ENCODE data around the gene ZBTB38. TPM values are rescaled to one million over a fixed set of nuclear protein-coding genes. Genes with fewer than 3 reads are reported as not detected.

Gene ZBTB38
- total RNA-seq, 6 experiments from 2014 or later, result 29.4 to 75.2 (median 36.6) TPM

DNA sequence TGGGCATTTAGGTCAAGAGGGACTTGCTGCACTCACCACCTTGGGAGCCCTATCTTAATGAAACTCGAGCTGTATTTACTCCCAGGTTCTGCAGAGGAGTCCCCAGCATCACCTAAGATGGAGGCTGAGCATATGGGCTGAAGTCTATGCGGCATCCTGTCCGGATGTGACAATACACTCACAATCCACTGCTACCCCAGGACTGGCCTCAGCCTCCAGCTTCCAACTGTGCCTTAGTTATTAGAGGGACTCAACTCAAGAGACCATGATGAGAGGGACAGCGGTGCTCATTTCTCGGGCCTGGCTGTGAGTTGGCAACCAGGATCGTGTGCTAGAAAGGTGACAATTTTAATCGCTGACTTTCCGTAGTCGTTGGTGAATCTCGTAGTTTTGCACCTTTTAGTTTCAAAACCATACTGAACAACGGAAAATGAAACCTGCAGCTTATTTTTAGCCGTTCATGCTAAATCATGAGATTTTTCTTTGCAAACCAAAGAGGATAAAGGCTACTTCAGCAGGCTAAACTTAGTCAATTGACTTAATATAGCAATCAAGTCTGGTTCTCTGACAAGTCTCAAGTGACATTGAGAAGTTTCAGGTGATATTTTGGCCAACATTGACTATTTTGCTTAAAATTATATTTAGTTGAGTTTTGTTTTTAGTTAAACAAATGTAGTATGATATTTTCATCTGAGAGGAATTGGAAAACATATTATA, 11.1 kb downstream of the ZBTB38 start:
- TF ChIP-seq POLR2A (IDR thresholded peaks at IDR 0.05), result no peak
- TF ChIP-seq, protein P1, sequence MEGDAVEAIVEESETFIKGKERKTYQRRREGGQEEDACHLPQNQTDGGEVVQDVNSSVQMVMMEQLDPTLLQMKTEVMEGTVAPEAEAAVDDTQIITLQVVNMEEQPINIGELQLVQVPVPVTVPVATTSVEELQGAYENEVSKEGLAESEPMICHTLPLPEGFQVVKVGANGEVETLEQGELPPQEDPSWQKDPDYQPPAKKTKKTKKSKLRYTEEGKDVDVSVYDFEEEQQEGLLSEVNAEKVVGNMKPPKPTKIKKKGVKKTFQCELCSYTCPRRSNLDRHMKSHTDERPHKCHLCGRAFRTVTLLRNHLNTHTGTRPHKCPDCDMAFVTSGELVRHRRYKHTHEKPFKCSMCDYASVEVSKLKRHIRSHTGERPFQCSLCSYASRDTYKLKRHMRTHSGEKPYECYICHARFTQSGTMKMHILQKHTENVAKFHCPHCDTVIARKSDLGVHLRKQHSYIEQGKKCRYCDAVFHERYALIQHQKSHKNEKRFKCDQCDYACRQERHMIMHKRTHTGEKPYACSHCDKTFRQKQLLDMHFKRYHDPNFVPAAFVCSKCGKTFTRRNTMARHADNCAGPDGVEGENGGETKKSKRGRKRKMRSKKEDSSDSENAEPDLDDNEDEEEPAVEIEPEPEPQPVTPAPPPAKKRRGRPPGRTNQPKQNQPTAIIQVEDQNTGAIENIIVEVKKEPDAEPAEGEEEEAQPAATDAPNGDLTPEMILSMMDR (IDR thresholded peaks at IDR 0.05), result no peak
- intact Hi-C loops (cut with DNase I), result no loop called here
- Histone ChIP-seq H3K36me3 (no peaks in the 10 kb centered on the region), H3K4me1 (no peaks in the 10 kb centered on the region), H3K27me3 (no peaks in the 10 kb centered on the region), H3K9me3 (no peaks in the 10 kb centered on the region), H3K27ac (no peak overlapping the region), H3K4me3 (no peak overlapping the region)
- ATAC-seq, result no peak
- DNase-seq, result no peak
- WGBS (ENCODE audit: insufficient coverage, low coverage, low lambda C conversion rate, missing lambda C conversion rate), result 79% methylated on average over 8 of the region's 12 CpGs

GRCh38 chr3:141380279-141380678, 12.0 kb downstream of the ZBTB38 start:
- intact Hi-C loops (cut with DNase I), result no loop called here
- no peak for ATAC-seq
- Histone ChIP-seq H3K4me1 (no peaks in the 10 kb centered on the region), H3K4me3 (no peak overlapping the region), H3K27me3 (no peaks in the 10 kb centered on the region), H3K9me3 (no peaks in the 10 kb centered on the region), H3K36me3 (no peaks in the 10 kb centered on the region), H3K27ac (no peak overlapping the region)
- WGBS (ENCODE audit: insufficient coverage, low coverage, low lambda C conversion rate, missing lambda C conversion rate), result 81% methylated on average over 2 of the region's 2 CpGs
- DNase-seq, result no peak
- TF ChIP-seq, protein P1 (IDR thresholded peaks at IDR 0.05), result no peak

- no peak overlapping the region for H3K27ac ChIP-seq
- WGBS (ENCODE audit: insufficient coverage, low coverage, low lambda C conversion rate, missing lambda C conversion rate), result 100% methylated on average over 2 of the region's 2 CpGs
- no peaks in the 10 kb centered on the region for H3K4me1 ChIP-seq
- no peak for TF ChIP-seq POLR2A (IDR thresholded peaks at IDR 0.05)
- TF ChIP-seq, protein P1 (IDR thresholded peaks at IDR 0.05), result no peak
- intact Hi-C loops (cut with DNase I), result no loop called here
- no peak overlapping the region for H3K4me3 ChIP-seq
- no peaks in the 10 kb centered on the region for H3K9me3 ChIP-seq
- no peaks in the 10 kb centered on the region for H3K36me3 ChIP-seq
- H3K27me3 ChIP-seq, result no peaks in the 10 kb centered on the region
- DNase-seq (no peak), ATAC-seq (no peak)
Measured at GRCh38 chr3:141380987-141381386, 12.7 kb downstream of the ZBTB38 start.

DNA sequence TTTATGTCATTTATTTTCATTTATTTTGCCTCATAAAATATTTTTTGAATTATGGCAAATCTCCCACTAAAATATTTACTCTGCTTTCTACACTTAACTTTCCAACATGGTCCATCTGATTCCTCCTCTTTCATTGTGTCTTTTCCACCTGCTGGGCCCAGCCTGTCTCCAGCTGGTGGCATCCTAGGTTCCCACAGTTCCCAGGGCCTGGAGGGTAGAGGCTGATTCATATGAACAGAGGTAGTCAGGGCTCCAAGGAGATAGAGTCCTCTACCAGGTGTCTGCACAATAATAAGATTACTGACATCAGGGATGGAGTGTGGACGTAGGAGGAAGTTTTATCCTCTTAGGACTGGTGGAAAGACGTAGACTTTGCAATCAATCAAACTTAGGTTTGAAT, 14.3 kb downstream of the ZBTB38 start:
- no peak overlapping the region for H3K27ac ChIP-seq
- intact Hi-C loops (cut with DNase I), result no loop called here

More for the DNA sequence above, 14.3 kb downstream of the ZBTB38 start:
- no peaks in the 10 kb centered on the region for H3K36me3 ChIP-seq
- H3K4me3 ChIP-seq, result no peak overlapping the region
- TF ChIP-seq, protein P1 (IDR thresholded peaks at IDR 0.05), result no peak
- no peak for TF ChIP-seq POLR2A (IDR thresholded peaks at IDR 0.05)
- DNase-seq (no peak), ATAC-seq (no peak)
- no peaks in the 10 kb centered on the region for H3K9me3 ChIP-seq
- H3K27me3 ChIP-seq, result no peaks in the 10 kb centered on the region
- H3K4me1 ChIP-seq, result no peaks in the 10 kb centered on the region
- WGBS (ENCODE audit: insufficient coverage, low coverage, low lambda C conversion rate, missing lambda C conversion rate), result 87% methylated on average over 2 of the region's 2 CpGs
